ENCODE measurements around the gene WDSUB1. TPM values are rescaled to one million over a fixed set of nuclear protein-coding genes. Genes with fewer than 3 reads are reported as not detected.

WDSUB1 gene
- total RNA-seq, 2 experiments from 2014 or later: 3.7 to 5.3 TPM

GRCh38 chr2:159211447-159212396, 74.8 kb downstream of the WDSUB1 start:
- intact Hi-C loops (cut with micrococcal nuclease; ENCODE audit: unreplicated experiment): no loop called here
- Histone ChIP-seq H3K4me2 (ENCODE audit: low read length) (no peak overlapping the region), H2AFZ (ENCODE audit: low read length) (no peak overlapping the region), H3K4me3 (ENCODE audit: low read depth, low read length, poor library complexity, severe bottlenecking) (no peak overlapping the region), H3K79me2 (ENCODE audit: insufficient read depth, low read depth, low read length) (no peaks in the 10 kb centered on the region), H3K36me3 (ENCODE audit: insufficient read depth, low read length) (no peaks in the 10 kb centered on the region), H3K9me2 (ENCODE audit: insufficient read depth, low read length) (no peaks in the 10 kb centered on the region), H3K9me3 (ENCODE audit: low read length) (no peaks in the 10 kb centered on the region), H4K20me1 (ENCODE audit: insufficient read depth, low read length) (no peaks in the 10 kb centered on the region), H3K4me1 (ENCODE audit: insufficient read depth, low read length, poor library complexity, severe bottlenecking) (no peaks in the 10 kb centered on the region), H3K27ac (ENCODE audit: low read depth, low read length, poor library complexity, severe bottlenecking) (no peak overlapping the region)
- DNase-seq (ENCODE audit: low spot score): no peak
- CTCF ChIA-PET (ENCODE audit: unreplicated experiment): no interaction called here
- BruUV-seq (replicated peaks): no TSS peak
- TF ChIP-seq CTCF (conservative IDR thresholded peaks at IDR 0.05; ENCODE audit: low read length) (no peak), EZH2phosphoT487 (IDR thresholded peaks at IDR 0.05; ENCODE audit: borderline replicate concordance, low read depth, low read length) (no peak)
- POLR2A ChIA-PET: no interaction called here

GRCh38 chr2:159209341-159210306, 76.9 kb downstream of the WDSUB1 start:
- Histone ChIP-seq H4K20me1 (ENCODE audit: insufficient read depth, low read length) (no peaks in the 10 kb centered on the region), H3K4me2 (ENCODE audit: low read length) (no peak overlapping the region), H3K79me2 (ENCODE audit: insufficient read depth, low read depth, low read length) (no peaks in the 10 kb centered on the region), H3K9me2 (ENCODE audit: insufficient read depth, low read length) (no peaks in the 10 kb centered on the region), H3K4me3 (ENCODE audit: low read depth, low read length, poor library complexity, severe bottlenecking) (no peak overlapping the region), H3K4me1 (ENCODE audit: insufficient read depth, low read length, poor library complexity, severe bottlenecking) (no peaks in the 10 kb centered on the region), H2AFZ (ENCODE audit: low read length) (no peak overlapping the region), H3K36me3 (ENCODE audit: insufficient read depth, low read length) (no peaks in the 10 kb centered on the region), H3K27ac (ENCODE audit: low read depth, low read length, poor library complexity, severe bottlenecking) (no peak overlapping the region), H3K9me3 (ENCODE audit: low read length) (no peaks in the 10 kb centered on the region)
- ChIA-PET CTCF (ENCODE audit: unreplicated experiment) (no interaction called here), POLR2A (interaction anchor here (0.6 to 0.7 kb wide), 4 partner anchors 29 to 1075 kb away, joined by 3 to 4 read pairs (median 4); no protein-coding TSS in a partner anchor)
- no TSS peak for BruUV-seq (replicated peaks)
- intact Hi-C loops (cut with micrococcal nuclease; ENCODE audit: unreplicated experiment): no loop called here
- TF ChIP-seq CTCF (conservative IDR thresholded peaks at IDR 0.05; ENCODE audit: low read length): no peak
- TF ChIP-seq EZH2phosphoT487 (IDR thresholded peaks at IDR 0.05; ENCODE audit: borderline replicate concordance, low read depth, low read length): no peak
- no peak for DNase-seq (ENCODE audit: low spot score)
